ENCODE results near the gene CTNNB1.

The CTNNB1 gene

DNA sequence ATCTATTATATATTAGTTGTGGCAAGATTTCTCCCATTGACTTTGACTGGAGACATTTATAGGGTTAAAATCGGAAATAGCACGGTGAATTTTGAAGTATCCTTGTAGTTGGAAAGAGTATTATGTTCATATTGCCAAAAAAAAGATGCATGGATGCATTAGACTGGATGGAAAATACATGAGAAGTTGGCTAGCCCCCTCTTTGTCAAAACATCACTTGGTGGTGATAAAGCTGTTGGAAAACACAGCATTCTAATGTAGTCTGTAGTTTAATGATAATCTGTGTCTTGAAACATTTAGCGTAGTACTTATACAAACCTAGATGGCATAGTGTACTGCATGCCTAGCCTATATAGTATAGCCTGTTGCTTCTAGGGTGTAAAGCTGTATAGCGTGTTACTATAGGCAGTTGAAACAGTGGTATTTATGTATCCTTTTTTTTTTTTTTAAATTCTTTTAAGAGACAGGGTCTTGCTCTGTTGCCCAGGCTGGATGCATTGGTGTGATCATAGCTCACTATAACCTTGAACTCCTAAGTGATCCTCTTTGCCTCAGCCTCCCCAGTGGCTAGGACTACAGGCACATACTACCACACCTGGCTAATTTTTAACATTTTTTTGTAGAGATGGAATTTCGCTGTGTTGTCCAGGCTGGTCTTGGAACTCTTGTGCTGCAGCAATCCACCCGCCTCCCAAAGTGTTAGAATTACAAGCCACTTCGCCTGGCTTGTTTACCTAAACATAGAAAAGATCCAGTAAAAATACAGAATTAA, 21.8 kb downstream of the CTNNB1 start:
- DNase-seq (ENCODE audit: low spot score): no peak

DNA sequence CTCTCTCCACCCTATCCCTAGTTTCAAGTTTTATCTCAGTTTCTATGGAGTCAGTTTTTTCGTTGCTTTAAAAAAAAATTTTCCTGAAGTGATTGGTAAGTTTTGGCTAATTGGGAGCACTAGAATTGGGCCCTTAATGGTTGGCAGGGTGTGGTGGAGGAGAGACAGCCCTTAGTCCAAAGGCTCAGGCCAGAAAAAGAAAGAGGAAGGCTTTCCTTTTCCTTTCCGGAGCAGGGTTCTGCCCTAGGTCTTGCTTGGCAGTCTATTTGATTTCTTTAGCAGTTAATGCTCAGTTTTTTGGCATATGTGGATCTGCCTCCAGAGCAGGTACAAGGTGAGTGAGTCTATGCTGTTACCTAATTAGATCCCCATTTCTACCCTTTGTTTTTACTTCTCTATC, 22.7 kb downstream of the CTNNB1 start:
- DNase-seq (ENCODE audit: low spot score): no peak

DNA sequence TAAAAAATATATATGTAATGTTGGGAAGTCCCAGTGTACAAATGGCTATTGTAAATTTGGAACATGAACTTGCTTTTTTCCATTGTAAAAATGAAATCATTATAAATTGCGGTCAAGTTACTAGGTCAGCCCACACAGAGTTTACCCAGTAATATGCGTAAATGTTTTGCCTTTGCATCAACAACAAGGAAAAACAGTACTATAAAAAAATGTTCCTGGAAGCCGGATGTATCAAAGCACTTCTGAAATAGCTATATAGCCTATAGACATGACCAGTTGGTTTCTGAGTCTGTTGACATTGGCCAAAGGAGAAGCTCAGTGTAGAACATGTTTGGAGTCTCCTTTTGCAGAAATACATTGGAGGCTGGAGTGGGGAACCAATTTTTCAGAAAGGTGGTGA, 23.2 kb downstream of the CTNNB1 start:
- no peak for DNase-seq (ENCODE audit: low spot score)

DNA sequence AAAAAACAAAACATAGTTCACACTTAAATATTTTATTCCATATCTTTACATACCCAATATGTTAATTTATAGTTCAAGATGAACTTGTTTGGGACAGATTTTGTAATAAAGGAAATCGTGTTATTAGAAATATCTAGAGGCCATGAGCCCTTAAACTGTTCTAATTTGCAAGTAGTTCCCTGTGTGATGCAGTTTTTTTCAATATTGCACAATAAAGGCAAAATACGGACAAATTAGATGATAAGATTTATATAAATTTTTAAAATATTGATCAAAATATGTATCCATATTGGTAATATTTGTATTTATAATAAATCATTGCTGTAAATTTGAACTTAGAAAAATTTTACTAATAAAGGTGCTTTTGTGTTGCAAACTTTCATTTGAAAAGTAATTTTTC, 23.8 kb downstream of the CTNNB1 start:
- no peak for DNase-seq (ENCODE audit: low spot score)

DNA sequence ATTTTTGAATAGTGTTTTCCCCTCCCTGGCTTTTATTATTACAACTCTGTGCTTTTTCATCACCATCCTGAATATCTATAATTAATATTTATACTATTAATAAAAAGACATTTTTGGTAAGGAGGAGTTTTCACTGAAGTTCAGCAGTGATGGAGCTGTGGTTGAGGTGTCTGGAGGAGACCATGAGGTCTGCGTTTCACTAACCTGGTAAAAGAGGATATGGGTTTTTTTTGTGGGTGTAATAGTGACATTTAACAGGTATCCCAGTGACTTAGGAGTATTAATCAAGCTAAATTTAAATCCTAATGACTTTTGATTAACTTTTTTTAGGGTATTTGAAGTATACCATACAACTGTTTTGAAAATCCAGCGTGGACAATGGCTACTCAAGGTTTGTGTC, 24.4 kb downstream of the CTNNB1 start:
- DNase-seq (ENCODE audit: low spot score): no peak

DNA sequence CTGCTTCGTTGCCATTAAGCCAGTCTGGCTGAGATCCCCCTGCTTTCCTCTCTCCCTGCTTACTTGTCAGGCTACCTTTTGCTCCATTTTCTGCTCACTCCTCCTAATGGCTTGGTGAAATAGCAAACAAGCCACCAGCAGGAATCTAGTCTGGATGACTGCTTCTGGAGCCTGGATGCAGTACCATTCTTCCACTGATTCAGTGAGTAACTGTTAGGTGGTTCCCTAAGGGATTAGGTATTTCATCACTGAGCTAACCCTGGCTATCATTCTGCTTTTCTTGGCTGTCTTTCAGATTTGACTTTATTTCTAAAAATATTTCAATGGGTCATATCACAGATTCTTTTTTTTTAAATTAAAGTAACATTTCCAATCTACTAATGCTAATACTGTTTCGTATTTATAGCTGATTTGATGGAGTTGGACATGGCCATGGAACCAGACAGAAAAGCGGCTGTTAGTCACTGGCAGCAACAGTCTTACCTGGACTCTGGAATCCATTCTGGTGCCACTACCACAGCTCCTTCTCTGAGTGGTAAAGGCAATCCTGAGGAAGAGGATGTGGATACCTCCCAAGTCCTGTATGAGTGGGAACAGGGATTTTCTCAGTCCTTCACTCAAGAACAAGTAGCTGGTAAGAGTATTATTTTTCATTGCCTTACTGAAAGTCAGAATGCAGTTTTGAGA, 25.0 kb downstream of the CTNNB1 start:
- DNase-seq (ENCODE audit: low spot score): peak; percentile 87

DNA sequence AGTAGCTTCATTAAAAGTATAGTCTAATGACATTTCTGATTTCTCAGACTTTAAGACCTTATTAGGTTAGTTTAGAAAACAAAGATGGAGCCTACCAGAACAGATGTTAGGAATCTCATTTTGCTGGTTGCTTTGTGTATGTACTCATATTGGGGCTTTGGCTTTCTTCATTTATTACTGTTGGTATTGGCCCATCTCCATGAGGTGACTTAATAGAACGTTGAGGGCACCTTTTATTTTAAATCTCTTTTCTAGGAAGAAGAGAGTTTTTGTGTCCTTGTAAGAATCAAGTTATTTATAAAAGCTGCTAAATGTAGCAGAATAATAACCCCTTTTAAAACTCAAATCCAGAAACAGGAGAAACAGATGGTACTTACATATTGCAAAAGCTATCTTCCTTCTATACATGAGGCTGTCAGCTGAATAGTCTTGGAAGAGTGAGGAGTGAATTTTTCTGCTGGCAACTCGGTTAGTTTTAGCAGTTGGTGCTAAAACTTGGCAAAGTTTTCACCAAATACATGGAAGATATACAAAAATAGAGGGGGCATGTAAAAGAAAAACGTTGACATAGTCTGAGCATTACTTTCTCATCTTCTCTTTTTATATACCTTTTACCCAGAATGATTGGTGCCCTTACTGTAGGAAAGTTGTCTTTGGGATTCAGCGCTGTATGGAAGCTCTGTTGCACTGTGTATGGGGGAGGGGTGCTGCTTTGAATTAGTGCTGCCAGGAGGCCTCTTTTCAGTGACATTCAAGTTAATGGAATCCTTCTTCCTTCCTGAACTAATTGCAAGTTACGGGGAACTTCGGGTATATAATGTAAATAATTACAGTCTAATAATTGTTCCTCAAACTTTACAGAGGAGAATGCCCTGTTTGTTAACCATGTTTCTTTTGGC, 35.8 kb downstream of the CTNNB1 start:
- no peak for DNase-seq (ENCODE audit: low spot score)

DNA sequence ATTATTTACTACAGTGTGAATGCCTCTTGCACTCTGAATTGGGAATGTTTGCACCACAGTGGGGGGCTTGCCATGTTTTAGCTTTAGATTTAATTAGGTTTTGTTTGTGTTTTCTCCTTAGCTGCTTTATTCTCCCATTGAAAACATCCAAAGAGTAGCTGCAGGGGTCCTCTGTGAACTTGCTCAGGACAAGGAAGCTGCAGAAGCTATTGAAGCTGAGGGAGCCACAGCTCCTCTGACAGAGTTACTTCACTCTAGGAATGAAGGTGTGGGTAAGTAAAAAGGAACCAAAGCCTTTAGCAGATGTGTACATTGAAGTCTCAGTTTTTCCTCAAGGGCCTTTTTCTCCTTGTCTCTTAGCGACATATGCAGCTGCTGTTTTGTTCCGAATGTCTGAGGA, 36.9 kb downstream of the CTNNB1 start:
- DNase-seq (ENCODE audit: low spot score): no peak

DNA sequence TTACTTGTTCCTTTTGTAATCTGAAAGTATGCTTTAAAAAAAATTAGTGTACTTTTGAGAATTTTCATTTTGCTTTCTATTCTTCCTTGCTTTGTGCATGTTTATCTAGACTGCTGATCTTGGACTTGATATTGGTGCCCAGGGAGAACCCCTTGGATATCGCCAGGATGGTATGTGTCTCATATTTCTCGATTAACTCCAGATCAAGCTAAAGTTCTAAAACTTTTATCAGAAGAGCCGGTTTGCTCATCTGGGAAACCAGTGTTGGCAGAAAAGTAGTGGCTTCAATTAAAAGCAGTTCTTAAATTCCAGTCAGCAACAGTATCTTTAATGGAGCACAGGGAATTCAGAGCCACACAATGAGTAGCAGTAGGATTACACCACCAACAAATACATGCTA, 38.6 kb downstream of the CTNNB1 start:
- no peak for DNase-seq (ENCODE audit: low spot score)

DNA sequence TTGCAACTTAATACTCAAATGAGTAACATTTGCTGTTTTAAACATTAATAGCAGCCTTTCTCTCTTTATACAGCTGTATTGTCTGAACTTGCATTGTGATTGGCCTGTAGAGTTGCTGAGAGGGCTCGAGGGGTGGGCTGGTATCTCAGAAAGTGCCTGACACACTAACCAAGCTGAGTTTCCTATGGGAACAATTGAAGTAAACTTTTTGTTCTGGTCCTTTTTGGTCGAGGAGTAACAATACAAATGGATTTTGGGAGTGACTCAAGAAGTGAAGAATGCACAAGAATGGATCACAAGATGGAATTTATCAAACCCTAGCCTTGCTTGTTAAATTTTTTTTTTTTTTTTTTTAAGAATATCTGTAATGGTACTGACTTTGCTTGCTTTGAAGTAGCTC, 40.3 kb downstream of the CTNNB1 start:
- peak; percentile 49 for DNase-seq (ENCODE audit: low spot score)

DNA sequence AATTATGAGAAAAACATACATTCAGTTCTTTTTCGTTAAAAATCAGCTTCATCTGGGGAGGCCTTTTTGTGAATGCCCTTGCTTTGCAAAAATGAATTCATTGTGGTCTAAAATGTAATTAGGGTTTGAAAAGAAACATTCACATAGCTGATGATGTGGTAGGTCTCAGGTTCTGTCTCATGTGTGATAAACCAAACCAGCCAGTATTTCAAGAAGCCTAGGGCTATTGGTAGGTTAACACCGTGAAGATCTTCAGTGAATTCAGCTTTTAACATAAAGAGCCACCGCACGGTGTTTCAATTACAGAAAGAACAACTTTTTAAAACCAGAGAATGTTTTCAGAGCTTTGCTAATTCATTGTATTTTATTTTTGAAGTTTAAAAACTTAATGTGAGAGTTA, 41.9 kb downstream of the CTNNB1 start:
- DNase-seq (ENCODE audit: low spot score): no peak

DNA sequence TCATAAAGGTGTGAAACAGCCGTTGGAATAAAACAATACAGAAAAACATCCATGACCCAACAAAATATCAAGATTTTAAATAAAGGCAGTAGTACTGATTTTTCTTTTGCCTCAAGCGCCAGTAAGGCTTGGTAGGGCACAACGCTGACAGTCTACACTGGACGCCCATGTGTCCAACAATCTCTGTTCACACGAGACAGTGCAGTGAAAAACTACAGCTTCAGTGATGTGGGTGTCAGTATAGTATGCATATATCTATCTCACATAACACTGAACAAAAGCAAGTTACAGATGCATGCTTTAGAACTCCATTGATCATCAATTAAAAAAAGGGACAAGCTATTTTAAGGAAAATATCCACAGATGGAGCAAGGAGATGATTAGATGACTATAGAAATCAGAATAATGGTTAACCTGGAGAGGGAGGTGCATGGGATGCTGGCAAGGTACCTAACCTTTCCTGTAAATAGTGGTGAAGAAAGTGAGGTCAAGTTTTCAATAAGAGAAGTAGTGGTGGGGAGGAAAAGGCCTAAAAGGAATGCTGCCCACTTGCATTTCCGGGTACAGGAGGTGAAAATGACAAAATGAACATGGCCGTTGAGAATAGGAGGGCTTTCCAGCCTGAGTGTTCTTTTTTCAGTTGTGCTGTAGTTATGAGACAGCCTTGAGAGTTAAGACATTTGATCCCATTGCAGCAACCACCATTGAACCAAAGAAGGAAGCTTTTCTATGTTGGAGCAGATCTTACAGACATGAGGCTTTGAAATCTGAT, 42.7 kb downstream of the CTNNB1 start:
- DNase-seq (ENCODE audit: low spot score): no peak

DNA sequence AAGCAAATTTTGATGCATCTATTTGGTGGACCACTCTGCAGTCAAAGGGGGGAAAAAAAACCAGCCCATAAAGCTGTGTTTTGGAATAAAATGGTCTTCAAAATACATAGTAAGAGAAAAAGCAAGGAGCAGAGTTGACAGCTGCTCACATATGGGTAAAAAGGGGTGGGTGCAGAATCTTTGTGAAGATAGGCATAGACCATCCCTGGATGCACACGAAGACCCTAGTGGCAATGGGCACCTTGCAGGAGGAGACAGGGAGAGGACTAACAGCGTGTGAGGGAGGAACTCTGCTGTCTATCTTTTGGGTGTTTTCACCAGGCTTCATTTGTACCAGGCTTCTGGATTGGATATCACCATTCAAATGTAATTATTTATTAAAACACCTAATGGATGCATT, 43.9 kb downstream of the CTNNB1 start:
- DNase-seq (ENCODE audit: low spot score): no peak

DNA sequence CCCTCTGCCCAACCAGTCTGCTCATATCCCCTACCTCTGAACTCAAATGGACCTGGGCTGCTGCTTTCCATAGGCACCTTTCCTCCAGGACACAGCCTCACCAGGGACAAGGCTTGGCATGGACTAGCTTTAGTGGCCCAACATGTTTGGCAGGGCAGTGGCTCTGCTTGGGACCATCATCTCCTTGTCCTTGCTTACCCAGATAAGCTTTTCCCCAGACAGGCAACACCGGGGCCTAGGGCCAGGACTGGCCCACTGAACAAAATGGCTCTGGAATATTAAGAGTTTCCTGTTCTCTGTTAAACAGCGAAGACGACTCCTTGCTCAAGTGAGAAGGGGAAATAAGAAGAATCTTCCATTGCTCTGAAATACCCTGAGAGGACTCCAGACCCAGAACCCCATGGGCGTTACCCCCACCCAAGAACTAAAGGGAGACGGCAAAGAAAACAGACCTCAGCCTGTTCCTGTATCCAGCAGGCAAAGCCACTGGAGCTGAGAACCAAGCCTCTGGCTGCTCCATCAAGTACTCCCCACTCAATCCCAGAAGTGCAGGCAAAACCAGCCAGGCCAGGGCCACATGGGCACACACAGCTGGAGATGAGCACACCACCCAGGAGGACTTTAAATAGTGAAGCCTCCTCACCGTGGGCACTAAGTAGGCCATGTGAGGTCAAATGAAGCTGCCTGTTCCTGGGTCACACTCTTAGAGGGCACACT, 45.5 kb downstream of the CTNNB1 start:
- no peak for DNase-seq (ENCODE audit: low spot score)

DNA sequence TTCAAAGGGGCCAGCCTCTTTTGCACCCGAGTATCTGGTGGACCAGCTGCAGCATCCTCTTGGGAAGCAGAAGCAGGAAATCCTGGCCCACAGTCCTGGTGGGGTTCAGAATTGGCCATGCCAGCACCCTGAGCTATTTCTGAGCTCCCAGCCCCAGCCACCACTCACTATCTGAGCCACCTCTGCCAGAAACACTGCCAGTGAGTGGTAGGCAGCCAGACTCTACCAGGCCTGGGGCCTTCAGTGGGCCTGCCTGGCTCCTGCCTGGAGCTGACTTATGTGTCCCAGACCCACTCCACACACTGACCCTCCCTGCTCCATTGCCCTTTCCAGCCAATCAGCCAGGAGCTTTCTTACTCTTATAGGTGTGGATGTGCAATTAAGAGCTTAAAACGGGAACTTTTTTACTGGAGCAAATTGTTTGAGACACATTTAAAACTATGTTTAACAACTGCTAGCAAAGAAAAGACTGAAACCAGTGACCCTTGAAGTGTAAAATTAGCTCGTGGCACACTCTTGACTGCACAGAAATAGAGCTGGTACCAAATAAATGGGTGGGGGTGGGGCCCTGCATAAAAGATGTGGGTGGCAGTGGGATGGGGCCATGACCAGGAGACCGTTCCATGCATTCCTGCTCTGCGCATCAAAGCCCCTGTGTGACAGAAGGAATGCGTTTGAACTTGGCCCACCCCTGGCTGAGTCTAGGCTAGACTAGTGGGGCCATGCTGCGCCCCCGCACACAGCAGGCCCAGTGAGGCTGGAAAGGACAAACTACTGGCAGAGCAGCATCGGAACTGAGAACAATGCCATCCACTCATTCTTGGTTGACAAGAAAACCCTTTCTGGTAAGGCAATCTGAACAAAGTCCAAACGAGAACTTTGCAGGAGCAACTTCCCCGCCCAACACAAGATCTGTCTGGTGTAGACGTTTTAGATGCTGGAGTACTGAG, 48.0 kb downstream of the CTNNB1 start:
- DNase-seq (ENCODE audit: low spot score): no peak

DNA sequence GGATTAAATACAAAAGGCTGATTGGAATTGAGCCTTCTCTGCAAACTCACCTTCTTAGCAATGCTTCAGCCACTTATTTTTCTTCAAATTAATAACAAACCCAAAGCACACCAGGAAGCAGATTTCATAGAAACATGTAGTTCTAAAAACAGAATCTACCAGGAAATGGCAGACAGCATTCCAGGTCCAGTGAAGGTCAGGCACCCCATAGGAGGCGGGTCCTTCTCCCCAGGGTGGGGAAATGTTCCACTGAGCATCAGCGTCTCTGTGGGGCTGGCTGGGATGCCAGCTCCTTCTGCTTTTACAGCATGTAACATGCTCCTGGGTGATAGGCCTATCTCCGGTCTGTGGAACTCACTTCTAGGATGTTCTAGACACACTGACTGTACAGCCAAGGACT, 49.2 kb downstream of the CTNNB1 start:
- no peak for DNase-seq (ENCODE audit: low spot score)

DNA sequence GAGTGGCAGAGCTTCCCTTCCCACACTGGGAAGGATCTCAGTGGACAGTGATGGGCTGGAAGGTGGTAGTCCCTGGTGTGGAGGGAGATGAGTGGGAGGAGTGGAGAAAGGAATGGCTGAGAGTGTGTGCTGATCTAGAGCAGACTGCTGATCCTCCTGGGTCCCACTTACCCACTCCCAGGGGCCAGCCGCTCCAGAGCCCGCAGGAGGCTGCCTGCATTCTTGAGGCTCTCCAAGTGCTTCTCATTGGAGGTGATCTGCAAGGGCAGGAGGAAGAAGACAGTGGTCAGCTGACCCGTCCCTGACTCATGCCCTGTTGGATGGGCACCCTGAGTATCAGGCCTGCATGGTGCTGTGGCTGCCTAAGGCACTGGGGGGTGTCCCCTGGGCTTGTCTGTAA, 50.0 kb downstream of the CTNNB1 start:
- DNase-seq (ENCODE audit: low spot score): no peak

DNA sequence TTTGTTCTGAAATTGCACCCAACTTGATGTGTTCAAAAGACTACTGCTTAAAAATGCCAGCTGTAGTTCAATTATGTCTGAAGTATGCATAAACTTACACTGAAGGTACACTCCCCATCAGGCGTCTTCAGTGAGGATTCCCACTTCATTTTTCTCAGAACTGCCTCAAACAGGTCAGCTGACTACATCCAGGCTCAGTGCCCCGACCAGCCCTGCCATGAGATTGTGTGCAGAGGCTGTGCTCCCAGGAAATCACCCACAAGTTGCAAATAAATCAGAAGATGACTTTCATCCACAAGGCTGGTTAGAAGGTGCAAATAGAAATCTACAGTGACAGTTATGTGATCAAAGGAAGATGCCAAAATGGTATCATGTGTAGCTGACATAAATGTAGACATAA, 51.5 kb downstream of the CTNNB1 start:
- no peak for DNase-seq (ENCODE audit: low spot score)

DNA sequence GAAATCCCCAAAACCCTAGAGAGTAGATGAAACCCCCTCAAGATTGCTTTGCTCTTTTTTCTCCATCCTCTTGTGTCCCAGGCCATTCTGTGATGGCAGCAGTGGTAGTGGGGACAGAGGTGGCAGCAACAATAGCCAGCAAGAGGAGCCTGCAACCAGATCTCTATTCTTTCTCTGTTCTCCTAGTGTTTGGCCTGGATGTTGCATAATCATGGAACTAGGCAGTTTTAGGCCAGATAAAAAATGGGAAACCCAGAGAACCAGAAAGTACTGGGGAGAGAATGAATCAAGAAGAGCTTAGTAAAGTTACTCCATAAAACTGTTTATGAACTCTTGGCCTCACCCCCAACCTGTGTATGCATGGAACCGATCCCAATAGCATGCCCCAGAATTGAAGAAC, 52.3 kb downstream of the CTNNB1 start:
- no peak for DNase-seq (ENCODE audit: low spot score)

DNA sequence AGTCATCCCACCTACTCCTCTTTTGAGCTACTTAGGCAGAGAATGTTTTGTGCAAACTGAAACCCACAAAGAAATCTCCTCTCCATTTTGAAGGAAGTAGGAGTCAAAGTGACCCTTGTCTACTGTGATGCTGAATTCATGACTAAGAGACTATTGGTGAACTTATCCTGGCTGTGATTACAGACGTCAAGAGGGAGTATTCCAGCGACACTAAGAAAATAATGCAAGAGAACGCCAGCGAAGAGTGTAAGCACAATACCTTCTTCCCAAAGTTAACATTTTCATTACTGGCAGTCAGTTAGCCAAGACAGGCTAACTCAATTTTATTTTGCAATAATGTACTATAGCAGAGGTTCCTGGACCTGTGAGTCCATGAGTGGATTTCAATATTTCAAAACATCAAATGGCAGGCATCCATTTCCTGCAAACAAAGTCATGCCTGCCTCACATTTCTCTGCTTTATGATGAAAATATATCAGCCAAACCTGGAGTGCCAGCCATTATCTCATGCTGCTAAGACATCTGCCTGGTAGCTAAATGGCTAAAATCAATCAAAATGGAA, 59.0 kb downstream of the CTNNB1 start:
- DNase-seq (ENCODE audit: low spot score): no peak

Data from AG20443 (cell line).